PC-9 (cell line): ENCODE results near the gene CYP24A1.

Experiments used
- CTCF ChIP-seq: fragments of 200-600 bp; sonication (generic); conservative IDR thresholded peaks from 2 replicates; pipeline ENCODE4 v1.6.1; 2017; ENCODE audit warnings: mixed run types, antibody characterized with exemption, mild to moderate bottlenecking, moderate library complexity
- EZH2 ChIP-seq: fragments of 200-600 bp; sonication (generic); IDR thresholded peaks from 2 replicates; pipeline ENCODE4 v1.8.0; 2017; ENCODE audit warnings: antibody characterized with exemption, low read depth

- TF ChIP-seq CTCF, result 0 out of 2 replicates have a peak, but pooled peaks have one; percentile 16
- no peak for TF ChIP-seq EZH2
Observed at GRCh38 chr20:54194724-54195438, 21.1 kb upstream of the CYP24A1 start.
